ENCODE measurements around the gene ANKRD22.

DNA sequence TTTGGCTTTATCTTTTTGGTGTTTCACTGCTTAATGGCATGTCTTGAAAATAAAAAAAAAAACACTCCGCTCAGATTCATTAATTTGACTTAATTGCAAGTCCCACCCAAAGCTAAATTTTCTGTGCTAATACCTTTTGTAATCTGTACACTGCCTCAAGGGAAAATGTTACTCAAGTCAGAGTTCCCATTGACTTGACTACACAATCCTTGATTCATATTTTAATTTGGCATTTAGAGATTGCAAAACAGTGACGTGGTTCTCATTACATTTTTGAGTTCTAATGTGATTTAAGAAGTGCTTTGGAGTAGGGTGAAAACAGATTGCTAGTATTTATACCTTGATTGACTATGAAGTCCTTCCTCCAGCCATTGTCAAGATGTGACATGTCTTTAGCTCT lies 70.4 kb downstream of the ANKRD22 start:
- TF ChIP-seq, protein P1, sequence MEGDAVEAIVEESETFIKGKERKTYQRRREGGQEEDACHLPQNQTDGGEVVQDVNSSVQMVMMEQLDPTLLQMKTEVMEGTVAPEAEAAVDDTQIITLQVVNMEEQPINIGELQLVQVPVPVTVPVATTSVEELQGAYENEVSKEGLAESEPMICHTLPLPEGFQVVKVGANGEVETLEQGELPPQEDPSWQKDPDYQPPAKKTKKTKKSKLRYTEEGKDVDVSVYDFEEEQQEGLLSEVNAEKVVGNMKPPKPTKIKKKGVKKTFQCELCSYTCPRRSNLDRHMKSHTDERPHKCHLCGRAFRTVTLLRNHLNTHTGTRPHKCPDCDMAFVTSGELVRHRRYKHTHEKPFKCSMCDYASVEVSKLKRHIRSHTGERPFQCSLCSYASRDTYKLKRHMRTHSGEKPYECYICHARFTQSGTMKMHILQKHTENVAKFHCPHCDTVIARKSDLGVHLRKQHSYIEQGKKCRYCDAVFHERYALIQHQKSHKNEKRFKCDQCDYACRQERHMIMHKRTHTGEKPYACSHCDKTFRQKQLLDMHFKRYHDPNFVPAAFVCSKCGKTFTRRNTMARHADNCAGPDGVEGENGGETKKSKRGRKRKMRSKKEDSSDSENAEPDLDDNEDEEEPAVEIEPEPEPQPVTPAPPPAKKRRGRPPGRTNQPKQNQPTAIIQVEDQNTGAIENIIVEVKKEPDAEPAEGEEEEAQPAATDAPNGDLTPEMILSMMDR (IDR thresholded peaks at IDR 0.05; ENCODE audit: extremely low read depth in 1 of 2, insufficient read depth in 1 of 2, low read depth in 1 of 2, low read length in 2 of 2), result no peak
- TF ChIP-seq EZH2 (IDR thresholded peaks at IDR 0.05; ENCODE audit: borderline replicate concordance, low read depth, low read length, severe bottlenecking) (no peak), MYC (IDR thresholded peaks at IDR 0.05; ENCODE audit: low read depth, low read length) (no peak), POLR2AphosphoS5 (IDR thresholded peaks at IDR 0.05; ENCODE audit: insufficient read depth, low read depth, low read length) (no peak), POLR2A (IDR thresholded peaks at IDR 0.05; ENCODE audit: low read depth, low read length) (no peak), JUN (IDR thresholded peaks at IDR 0.05; ENCODE audit: borderline replicate concordance, insufficient read depth, insufficient read length, low read depth) (no peak), GATA2 (IDR thresholded peaks at IDR 0.05; ENCODE audit: insufficient read depth, insufficient read length, low read depth, low read length) (no peak), FOS (IDR thresholded peaks at IDR 0.05; ENCODE audit: borderline replicate concordance, insufficient read depth, low read length) (no peak)
- TF ChIP-seq, protein P2, sequence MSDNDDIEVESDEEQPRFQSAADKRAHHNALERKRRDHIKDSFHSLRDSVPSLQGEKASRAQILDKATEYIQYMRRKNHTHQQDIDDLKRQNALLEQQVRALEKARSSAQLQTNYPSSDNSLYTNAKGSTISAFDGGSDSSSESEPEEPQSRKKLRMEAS (IDR thresholded peaks at IDR 0.05; ENCODE audit: insufficient read depth, insufficient read length), result no peak
